Measurements from ENCODE around the gene NSD2. TPM values are rescaled to one million over a fixed set of nuclear protein-coding genes. Genes with fewer than 3 reads are reported as not detected.

Gene NSD2
- total RNA-seq, 1 experiment from 2014 or later, result 69.0 TPM

DNA sequence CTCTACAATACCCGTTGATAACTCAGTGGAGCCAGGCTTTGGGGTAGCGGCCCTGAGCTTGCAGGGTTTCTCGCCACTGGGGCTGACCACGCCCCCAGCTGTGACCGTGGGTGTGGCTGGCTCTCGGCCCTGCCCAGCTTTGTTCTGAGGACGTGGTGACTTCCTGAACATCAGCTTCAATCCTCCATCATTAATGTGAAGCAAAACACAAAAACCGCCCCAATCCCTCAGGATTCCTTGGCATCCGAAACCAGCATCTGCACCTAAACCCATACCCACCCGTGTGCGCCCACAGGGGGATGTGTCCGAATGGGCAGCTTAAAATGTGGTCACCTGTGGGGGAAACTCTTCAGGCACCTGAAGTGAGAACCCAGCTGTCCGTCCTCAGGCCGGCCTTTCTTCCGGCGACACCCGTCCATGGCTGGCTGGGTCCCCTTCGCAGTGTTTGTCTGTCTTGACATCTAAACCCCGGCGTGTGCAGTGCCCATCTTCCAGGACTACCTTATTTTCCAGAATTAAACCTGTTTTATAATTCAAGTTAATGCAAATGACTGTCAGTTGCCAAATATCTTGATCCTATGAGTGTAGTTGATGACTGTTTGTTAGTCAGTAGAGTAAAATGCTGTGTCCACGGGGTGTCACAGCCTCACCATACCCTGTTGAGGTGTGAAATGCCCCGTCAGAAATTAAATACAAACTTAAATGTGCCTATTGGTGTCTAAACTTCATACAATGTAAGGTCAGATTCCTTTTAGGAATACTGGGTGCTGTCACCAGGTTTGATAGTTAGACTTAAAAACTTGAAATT is 110.3 kb downstream of the NSD2 start:
- H3K9ac ChIP-seq (ENCODE audit: low read length), result no peak overlapping the region
- H3K4me2 ChIP-seq (ENCODE audit: low read length), result no peak overlapping the region
- no peaks in the 10 kb centered on the region for H3K9me2 ChIP-seq (replicated peaks; ENCODE audit: low read length)
- BruUV-seq (replicated peaks), result no TSS peak
- TF ChIP-seq, protein P1, sequence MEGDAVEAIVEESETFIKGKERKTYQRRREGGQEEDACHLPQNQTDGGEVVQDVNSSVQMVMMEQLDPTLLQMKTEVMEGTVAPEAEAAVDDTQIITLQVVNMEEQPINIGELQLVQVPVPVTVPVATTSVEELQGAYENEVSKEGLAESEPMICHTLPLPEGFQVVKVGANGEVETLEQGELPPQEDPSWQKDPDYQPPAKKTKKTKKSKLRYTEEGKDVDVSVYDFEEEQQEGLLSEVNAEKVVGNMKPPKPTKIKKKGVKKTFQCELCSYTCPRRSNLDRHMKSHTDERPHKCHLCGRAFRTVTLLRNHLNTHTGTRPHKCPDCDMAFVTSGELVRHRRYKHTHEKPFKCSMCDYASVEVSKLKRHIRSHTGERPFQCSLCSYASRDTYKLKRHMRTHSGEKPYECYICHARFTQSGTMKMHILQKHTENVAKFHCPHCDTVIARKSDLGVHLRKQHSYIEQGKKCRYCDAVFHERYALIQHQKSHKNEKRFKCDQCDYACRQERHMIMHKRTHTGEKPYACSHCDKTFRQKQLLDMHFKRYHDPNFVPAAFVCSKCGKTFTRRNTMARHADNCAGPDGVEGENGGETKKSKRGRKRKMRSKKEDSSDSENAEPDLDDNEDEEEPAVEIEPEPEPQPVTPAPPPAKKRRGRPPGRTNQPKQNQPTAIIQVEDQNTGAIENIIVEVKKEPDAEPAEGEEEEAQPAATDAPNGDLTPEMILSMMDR (conservative IDR thresholded peaks at IDR 0.05; ENCODE audit: low read depth, low read length), result no peak
- TF ChIP-seq EZH2phosphoT487 (IDR thresholded peaks at IDR 0.05; ENCODE audit: borderline replicate concordance, low read length) (no peak), EZH2 (IDR thresholded peaks at IDR 0.05; ENCODE audit: low read length, unreplicated experiment) (no peak)
- H3K27ac ChIP-seq (ENCODE audit: low read length), result no peak overlapping the region
- H3K9me3 ChIP-seq (ENCODE audit: low read length), result no peaks in the 10 kb centered on the region
- no peaks in the 10 kb centered on the region for H3K27me3 ChIP-seq (ENCODE audit: low read length)
- H4K20me1 ChIP-seq (ENCODE audit: low read length), result no peaks in the 10 kb centered on the region
- H3K36me3 ChIP-seq (ENCODE audit: low read depth, low read length), result peaks cover 16% of the 10 kb centered on the region
- no peak for ATAC-seq
- POLR2A ChIA-PET (ENCODE audit: unreplicated experiment), result no interaction called here
- no peak overlapping the region for H2AFZ ChIP-seq (ENCODE audit: low read length)
- no peaks in the 10 kb centered on the region for H3K4me1 ChIP-seq (ENCODE audit: insufficient read depth, low read length)
- no peak for DNase-seq
- no peaks in the 10 kb centered on the region for H3F3A ChIP-seq (ENCODE audit: low read length, unreplicated experiment)
- no peak overlapping the region for H3K4me3 ChIP-seq (ENCODE audit: low read length)
- H3K79me2 ChIP-seq (ENCODE audit: low read length), result no peaks in the 10 kb centered on the region
- CTCF ChIA-PET, result no interaction called here
- intact Hi-C loops (cut with micrococcal nuclease), result no loop called here

DNA sequence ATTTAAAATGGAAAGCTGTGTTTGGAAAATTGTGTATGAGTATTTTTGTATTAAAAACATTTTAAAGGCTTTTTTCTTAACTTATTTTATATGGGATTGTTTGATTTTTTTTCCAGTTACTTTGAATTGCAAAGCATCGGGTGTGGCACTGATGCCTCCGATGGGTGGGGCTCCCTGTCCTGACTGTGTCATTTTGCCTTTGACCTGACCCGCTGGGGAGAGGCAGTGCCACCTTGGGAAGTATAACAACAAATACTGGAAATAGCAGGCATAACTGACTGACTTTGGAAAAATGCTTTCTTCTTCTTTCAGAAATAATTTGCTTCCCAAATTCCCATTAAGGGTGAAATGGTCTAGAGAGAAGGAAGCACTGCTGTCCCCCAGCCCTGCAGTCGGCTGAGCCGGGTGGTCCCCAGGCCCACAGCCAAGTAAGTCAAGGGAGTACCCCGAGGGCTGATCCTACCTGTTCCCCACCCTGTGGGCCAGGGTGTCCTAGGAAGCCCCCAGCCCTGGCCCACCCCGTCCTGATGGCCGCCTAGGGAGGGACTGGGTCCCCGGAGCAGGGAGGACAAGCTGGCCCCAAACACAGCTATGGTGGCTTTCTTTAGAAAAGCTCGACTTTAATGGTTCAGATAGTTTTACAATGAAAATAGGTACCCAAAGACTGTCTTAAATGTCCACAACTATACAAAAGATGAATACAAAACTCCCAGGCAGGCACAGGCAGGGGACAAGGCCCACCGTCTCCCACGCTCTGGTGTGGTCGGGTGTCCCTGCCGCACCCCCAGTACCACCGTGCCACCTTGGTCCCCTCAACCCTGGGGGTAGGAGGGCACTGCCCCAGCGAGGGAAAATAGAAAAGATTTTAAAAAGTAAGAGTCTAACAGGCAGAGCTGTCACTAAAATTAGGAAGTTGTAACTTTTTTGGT is 111.2 kb downstream of the NSD2 start:
- intact Hi-C loops (cut with micrococcal nuclease), result no loop called here
- ChIA-PET CTCF (no interaction called here), POLR2A (ENCODE audit: unreplicated experiment) (interaction anchor here (0.6 kb wide), 1 partner anchor 477 kb away, joined by 3 read pairs; no protein-coding TSS in a partner anchor)
- H2AFZ ChIP-seq (ENCODE audit: low read length), result no peak overlapping the region
- H3K4me1 ChIP-seq (ENCODE audit: insufficient read depth, low read length), result no peaks in the 10 kb centered on the region
- TF ChIP-seq EZH2phosphoT487 (IDR thresholded peaks at IDR 0.05; ENCODE audit: borderline replicate concordance, low read length), result no peak
- TF ChIP-seq, protein P1 (conservative IDR thresholded peaks at IDR 0.05; ENCODE audit: low read depth, low read length), result no peak
- no peak for TF ChIP-seq EZH2 (IDR thresholded peaks at IDR 0.05; ENCODE audit: low read length, unreplicated experiment)
- H4K20me1 ChIP-seq (ENCODE audit: low read length), result no peaks in the 10 kb centered on the region
- H3K4me2 ChIP-seq (ENCODE audit: low read length), result no peak overlapping the region
- H3F3A ChIP-seq (ENCODE audit: low read length, unreplicated experiment), result no peaks in the 10 kb centered on the region
- H3K79me2 ChIP-seq (ENCODE audit: low read length), result no peaks in the 10 kb centered on the region
- no peak; the same call in 1 of the 2 replicates for ATAC-seq
- no TSS peak for BruUV-seq (replicated peaks)
- no peak overlapping the region for H3K4me3 ChIP-seq (ENCODE audit: low read length)
- H3K9me3 ChIP-seq (ENCODE audit: low read length), result no peaks in the 10 kb centered on the region
- no peaks in the 10 kb centered on the region for H3K27me3 ChIP-seq (ENCODE audit: low read length)
- H3K9ac ChIP-seq (ENCODE audit: low read length), result no peak overlapping the region
- H3K36me3 ChIP-seq (ENCODE audit: low read depth, low read length), result peaks cover 14% of the 10 kb centered on the region
- no peak overlapping the region for H3K27ac ChIP-seq (ENCODE audit: low read length)
- no peak for DNase-seq
- no peaks in the 10 kb centered on the region for H3K9me2 ChIP-seq (replicated peaks; ENCODE audit: low read length)
